Measurements from ENCODE around the gene DPYD.

DPYD gene

DNA sequence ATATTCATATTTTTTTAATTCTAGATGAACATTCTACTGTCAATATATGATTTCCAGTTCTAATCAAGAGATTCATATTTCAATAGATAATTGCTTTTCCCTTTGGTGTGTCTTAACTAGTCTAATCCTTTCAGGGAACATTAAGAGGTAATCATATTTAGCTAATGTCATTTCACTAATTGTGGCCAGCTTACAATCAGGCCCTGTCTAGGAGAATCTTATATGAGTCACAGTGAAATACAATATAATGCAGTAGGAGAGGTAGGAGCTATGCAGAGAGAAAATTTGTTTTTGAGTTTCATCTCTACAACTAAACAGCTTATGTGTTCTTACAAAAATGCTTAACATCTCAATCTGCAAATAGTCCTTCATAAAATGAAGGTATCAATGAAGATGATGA lies 85.9 kb downstream of the DPYD start:
- no peak for DNase-seq
- TF ChIP-seq, protein P1, sequence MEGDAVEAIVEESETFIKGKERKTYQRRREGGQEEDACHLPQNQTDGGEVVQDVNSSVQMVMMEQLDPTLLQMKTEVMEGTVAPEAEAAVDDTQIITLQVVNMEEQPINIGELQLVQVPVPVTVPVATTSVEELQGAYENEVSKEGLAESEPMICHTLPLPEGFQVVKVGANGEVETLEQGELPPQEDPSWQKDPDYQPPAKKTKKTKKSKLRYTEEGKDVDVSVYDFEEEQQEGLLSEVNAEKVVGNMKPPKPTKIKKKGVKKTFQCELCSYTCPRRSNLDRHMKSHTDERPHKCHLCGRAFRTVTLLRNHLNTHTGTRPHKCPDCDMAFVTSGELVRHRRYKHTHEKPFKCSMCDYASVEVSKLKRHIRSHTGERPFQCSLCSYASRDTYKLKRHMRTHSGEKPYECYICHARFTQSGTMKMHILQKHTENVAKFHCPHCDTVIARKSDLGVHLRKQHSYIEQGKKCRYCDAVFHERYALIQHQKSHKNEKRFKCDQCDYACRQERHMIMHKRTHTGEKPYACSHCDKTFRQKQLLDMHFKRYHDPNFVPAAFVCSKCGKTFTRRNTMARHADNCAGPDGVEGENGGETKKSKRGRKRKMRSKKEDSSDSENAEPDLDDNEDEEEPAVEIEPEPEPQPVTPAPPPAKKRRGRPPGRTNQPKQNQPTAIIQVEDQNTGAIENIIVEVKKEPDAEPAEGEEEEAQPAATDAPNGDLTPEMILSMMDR (IDR thresholded peaks at IDR 0.05) = no peak
- no peak overlapping the region for H3K27ac Mint-ChIP-seq
- no peak overlapping the region for H3K4me3 Mint-ChIP-seq
- H3K27me3 Mint-ChIP-seq (ENCODE audit: low read depth, poor library complexity) = no peaks in the 10 kb centered on the region
- no peaks in the 10 kb centered on the region for H3K36me3 Mint-ChIP-seq (ENCODE audit: low read depth)
- H3K4me1 Mint-ChIP-seq = no peaks in the 10 kb centered on the region
- H3K9me3 Mint-ChIP-seq = no peaks in the 10 kb centered on the region

DNA sequence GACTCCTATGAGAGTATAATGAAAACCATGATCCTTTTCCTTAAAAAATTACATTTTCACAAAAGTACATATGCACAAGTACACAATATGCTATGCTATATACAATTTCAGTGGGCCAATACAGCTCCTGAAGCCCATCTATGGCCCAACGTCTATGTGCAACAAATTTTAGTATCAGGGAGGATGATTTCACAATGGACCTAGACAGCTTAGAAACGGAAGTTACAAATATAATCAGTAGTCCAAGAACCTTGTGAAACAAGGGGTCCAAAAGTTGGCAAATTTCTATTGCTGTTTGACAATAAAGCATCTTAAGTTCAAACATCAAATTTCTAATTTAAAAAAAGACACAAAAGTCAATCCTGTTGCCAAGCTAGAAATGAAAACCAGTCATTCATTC lies 87.0 kb downstream of the DPYD start:
- TF ChIP-seq, protein P1 (IDR thresholded peaks at IDR 0.05) = no peak
- Mint-ChIP-seq H3K4me3 (no peak overlapping the region), H3K27ac (no peak overlapping the region), H3K9me3 (no peaks in the 10 kb centered on the region), H3K36me3 (ENCODE audit: low read depth) (no peaks in the 10 kb centered on the region), H3K4me1 (no peaks in the 10 kb centered on the region), H3K27me3 (ENCODE audit: low read depth, poor library complexity) (no peaks in the 10 kb centered on the region)
- no peak for DNase-seq

DNA sequence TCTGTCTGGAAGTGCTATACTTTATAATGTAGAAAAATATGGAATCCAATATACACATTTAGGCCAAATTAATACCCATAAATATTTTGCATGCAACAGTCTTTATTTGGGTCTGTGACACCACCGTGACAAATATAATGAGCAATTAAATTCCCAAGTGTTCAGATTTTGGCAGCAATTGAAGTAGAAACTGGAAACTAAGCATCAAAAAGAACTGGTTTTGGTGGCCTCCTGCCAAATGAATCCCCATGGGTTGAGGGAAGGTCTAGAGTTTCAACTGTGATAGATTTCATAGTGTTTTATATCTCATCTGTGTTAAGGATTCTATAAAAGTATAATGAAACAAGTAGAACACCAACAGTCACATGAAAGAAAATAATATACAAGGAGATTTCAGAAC lies 88.4 kb downstream of the DPYD start:
- Mint-ChIP-seq H3K27ac (no peak overlapping the region), H3K4me3 (no peak overlapping the region), H3K9me3 (no peaks in the 10 kb centered on the region), H3K36me3 (ENCODE audit: low read depth) (no peaks in the 10 kb centered on the region), H3K27me3 (ENCODE audit: low read depth, poor library complexity) (no peaks in the 10 kb centered on the region), H3K4me1 (no peaks in the 10 kb centered on the region)
- DNase-seq = no peak
- TF ChIP-seq, protein P1 (IDR thresholded peaks at IDR 0.05) = no peak

DNA sequence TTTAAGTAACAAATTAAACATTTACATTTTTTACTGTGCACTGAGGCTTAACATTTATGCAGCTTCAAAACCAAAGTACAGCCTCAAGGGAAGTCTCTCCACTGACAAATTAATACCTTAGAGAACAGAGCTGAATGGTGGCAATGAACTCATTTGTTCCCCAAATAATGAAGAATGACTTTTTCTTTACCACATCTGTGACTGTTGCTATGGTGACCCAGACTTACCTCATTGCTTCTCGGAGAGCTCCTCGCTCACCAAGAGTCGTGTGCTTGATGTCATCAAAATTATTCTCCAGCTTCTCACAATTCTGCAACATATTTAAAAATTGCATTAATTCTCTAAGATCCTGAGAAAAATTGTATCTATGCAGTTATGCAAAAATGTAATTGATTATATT lies 92.9 kb downstream of the DPYD start:
- Mint-ChIP-seq H3K27me3 (ENCODE audit: low read depth, poor library complexity) (peaks cover 5% of the 10 kb centered on the region), H3K27ac (no peak overlapping the region), H3K4me1 (no peaks in the 10 kb centered on the region), H3K9me3 (no peaks in the 10 kb centered on the region), H3K36me3 (ENCODE audit: low read depth) (no peaks in the 10 kb centered on the region), H3K4me3 (no peak overlapping the region)
- no peak for DNase-seq
- TF ChIP-seq, protein P1 (IDR thresholded peaks at IDR 0.05) = no peak

DNA sequence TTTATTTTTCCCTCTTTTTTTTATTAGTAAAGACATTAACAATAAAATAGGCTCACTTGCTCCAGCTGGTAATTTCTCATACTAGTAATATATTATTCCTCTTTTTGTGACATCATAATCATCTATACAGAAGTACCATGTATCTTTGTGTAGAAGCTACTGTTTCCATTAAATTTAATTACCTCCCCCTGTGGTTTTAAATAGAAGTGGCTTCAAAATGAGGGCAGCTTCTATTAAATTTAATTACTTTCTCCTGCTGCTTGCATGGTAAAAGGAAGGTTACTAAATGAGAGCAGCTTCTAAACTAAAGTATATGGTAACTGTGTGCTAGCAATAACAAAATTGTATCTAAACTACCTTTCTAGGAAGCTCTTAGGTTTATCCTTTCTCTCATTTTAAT lies 94.0 kb downstream of the DPYD start:
- no peaks in the 10 kb centered on the region for H3K36me3 Mint-ChIP-seq (ENCODE audit: low read depth)
- peaks cover 5% of the 10 kb centered on the region for H3K27me3 Mint-ChIP-seq (ENCODE audit: low read depth, poor library complexity)
- no peak for DNase-seq
- TF ChIP-seq, protein P1 (IDR thresholded peaks at IDR 0.05) = no peak
- no peaks in the 10 kb centered on the region for H3K9me3 Mint-ChIP-seq
- H3K27ac Mint-ChIP-seq = no peak overlapping the region
- no peaks in the 10 kb centered on the region for H3K4me1 Mint-ChIP-seq
- no peak overlapping the region for H3K4me3 Mint-ChIP-seq

DNA sequence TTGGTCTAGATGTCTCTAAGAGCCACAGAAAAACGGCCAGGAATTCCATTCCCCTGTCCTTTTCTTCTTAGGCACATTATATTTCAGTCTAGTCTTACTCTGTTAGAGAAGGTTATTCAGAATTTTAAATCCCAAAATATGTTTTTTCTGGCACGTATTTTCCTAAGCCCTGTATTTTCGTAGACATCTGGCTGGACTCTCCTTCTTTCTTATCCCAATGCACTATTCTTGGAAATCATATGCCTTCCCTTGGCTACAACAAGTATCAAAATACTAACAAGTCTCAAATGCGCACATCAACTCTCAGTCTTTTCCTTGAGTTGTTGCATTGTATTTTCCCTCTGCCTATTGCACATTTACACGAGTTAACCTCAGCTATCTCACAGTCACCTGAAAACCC lies 96.2 kb downstream of the DPYD start:
- no peaks in the 10 kb centered on the region for H3K4me1 Mint-ChIP-seq
- H3K9me3 Mint-ChIP-seq = no peaks in the 10 kb centered on the region
- H3K36me3 Mint-ChIP-seq (ENCODE audit: low read depth) = no peaks in the 10 kb centered on the region
- peaks cover 5% of the 10 kb centered on the region for H3K27me3 Mint-ChIP-seq (ENCODE audit: low read depth, poor library complexity)
- TF ChIP-seq, protein P1 (IDR thresholded peaks at IDR 0.05) = no peak
- DNase-seq = no peak
- no peak overlapping the region for H3K4me3 Mint-ChIP-seq
- no peak overlapping the region for H3K27ac Mint-ChIP-seq

Measured in nephron progenitor cell (in vitro differentiated cells).